Measurements from ENCODE around the gene SUV39H1. TPM values are rescaled to one million over a fixed set of nuclear protein-coding genes. Genes with fewer than 3 reads are reported as not detected.

Gene SUV39H1
- total and polyA plus RNA-seq, 2 experiments from 2014 or later, result 2.9 to 5.3 TPM

DNA sequence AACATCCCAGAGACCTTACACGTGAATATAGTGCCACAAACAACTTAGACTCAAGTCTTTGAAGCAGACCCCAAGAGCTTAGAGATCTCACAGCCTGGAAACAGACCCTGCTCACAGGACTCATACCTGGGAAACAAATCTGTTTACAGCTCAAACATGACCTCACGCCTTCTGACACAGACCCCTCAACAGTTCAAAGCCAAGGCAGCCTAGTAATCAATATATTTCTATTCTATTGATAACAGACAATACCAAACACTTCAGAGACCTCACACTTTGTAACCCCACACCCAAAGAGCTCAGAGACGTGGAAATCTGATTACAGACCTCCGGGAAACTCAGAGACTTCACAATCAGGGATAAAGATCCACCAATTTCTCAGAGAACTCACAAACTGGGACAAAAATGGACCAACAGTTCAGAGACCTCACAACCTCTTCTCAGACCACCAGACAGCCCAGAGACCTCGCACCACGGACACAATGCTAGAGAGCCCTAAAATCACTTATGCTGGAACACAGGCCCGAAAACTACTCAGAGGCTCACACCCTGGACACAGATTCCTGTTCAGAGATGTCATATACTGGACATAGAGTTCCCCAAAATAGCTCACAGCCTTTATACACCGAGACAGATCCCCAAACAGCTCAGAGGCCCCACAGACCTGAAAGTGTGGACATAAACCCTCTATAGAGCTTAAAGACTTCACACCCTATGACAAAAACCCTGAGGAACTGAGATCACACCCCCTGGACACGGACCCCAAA is 14.8 kb downstream of the SUV39H1 start:
- H3K9me2 ChIP-seq (replicated peaks; ENCODE audit: insufficient read depth), result no peaks in the 10 kb centered on the region
- H3K27me3 ChIP-seq, result no peaks in the 10 kb centered on the region
- DNase-seq (ENCODE audit: low spot score), result no peak
- no peaks in the 10 kb centered on the region for H3K79me2 ChIP-seq
- no peaks in the 10 kb centered on the region for H3K36me3 ChIP-seq (replicated peaks; ENCODE audit: insufficient read depth, low read depth)
- peaks cover 10% of the 10 kb centered on the region for H3K4me1 ChIP-seq (ENCODE audit: insufficient read depth)
- H4K20me1 ChIP-seq (ENCODE audit: insufficient read depth, poor library complexity, severe bottlenecking), result no peaks in the 10 kb centered on the region
- no peaks in the 10 kb centered on the region for H3K9me3 ChIP-seq (ENCODE audit: low read depth)
- no peak overlapping the region for H2AFZ ChIP-seq
- WGBS (ENCODE audit: low lambda C conversion rate, missing lambda C conversion rate), result 75% methylated on average over 9 of the region's 9 CpGs
- no peak overlapping the region for H3K4me3 ChIP-seq
- H3K4me2 ChIP-seq, result peak overlapping the region; percentile 34
- TF ChIP-seq, protein P1, sequence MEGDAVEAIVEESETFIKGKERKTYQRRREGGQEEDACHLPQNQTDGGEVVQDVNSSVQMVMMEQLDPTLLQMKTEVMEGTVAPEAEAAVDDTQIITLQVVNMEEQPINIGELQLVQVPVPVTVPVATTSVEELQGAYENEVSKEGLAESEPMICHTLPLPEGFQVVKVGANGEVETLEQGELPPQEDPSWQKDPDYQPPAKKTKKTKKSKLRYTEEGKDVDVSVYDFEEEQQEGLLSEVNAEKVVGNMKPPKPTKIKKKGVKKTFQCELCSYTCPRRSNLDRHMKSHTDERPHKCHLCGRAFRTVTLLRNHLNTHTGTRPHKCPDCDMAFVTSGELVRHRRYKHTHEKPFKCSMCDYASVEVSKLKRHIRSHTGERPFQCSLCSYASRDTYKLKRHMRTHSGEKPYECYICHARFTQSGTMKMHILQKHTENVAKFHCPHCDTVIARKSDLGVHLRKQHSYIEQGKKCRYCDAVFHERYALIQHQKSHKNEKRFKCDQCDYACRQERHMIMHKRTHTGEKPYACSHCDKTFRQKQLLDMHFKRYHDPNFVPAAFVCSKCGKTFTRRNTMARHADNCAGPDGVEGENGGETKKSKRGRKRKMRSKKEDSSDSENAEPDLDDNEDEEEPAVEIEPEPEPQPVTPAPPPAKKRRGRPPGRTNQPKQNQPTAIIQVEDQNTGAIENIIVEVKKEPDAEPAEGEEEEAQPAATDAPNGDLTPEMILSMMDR (IDR thresholded peaks at IDR 0.05; ENCODE audit: poor library complexity), result no peak
- TF ChIP-seq EZH2 (IDR thresholded peaks at IDR 0.05; ENCODE audit: borderline replicate concordance), result no peak
- no peak for TF ChIP-seq EZH2phosphoT487 (IDR thresholded peaks at IDR 0.05; ENCODE audit: low read depth, severe bottlenecking, unreplicated experiment)
- peak overlapping the region; percentile 82 for H3K27ac ChIP-seq

DNA sequence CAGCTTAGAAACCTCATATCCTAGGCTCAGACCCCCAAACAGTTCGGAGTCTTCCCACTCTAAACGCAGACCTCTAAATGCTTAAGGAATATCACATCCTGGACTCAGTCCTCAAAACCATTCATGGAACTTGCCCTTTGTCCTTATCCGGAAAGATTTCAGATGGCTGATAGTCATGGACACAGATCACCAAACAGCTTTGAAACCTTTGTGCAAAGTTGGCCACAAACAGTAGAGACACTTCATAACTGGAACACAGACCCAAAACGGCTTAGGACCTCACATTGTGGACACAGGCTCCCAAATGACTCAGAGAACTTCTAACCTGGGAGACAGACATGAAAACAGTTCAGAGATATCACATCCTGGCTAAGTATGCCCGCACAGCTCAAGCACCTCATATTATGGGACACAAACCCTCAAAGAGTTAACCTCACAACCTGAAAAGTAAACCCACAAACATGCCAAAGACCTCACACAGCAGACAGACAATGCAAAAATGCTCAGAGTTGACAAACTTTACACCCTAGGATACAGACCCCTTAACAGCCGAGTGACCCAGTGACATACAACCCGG is 15.5 kb downstream of the SUV39H1 start:
- TF ChIP-seq EZH2phosphoT487 (IDR thresholded peaks at IDR 0.05; ENCODE audit: low read depth, severe bottlenecking, unreplicated experiment) (no peak), EZH2 (IDR thresholded peaks at IDR 0.05; ENCODE audit: borderline replicate concordance) (no peak)
- TF ChIP-seq, protein P1 (IDR thresholded peaks at IDR 0.05; ENCODE audit: poor library complexity), result no peak
- Histone ChIP-seq H3K4me1 (ENCODE audit: insufficient read depth) (peaks cover 10% of the 10 kb centered on the region), H3K27ac (peak overlapping the region; percentile 82), H3K4me2 (peak overlapping the region; percentile 34), H3K79me2 (no peaks in the 10 kb centered on the region), H3K36me3 (replicated peaks; ENCODE audit: insufficient read depth, low read depth) (no peaks in the 10 kb centered on the region), H3K27me3 (no peaks in the 10 kb centered on the region), H3K9me3 (ENCODE audit: low read depth) (no peaks in the 10 kb centered on the region), H3K9me2 (replicated peaks; ENCODE audit: insufficient read depth) (no peaks in the 10 kb centered on the region), H3K4me3 (no peak overlapping the region), H2AFZ (no peak overlapping the region), H4K20me1 (ENCODE audit: insufficient read depth, poor library complexity, severe bottlenecking) (no peaks in the 10 kb centered on the region)
- 75% methylated on average over 7 of the region's 7 CpGs for WGBS (ENCODE audit: low lambda C conversion rate, missing lambda C conversion rate)
- DNase-seq (ENCODE audit: low spot score), result no peak

DNA sequence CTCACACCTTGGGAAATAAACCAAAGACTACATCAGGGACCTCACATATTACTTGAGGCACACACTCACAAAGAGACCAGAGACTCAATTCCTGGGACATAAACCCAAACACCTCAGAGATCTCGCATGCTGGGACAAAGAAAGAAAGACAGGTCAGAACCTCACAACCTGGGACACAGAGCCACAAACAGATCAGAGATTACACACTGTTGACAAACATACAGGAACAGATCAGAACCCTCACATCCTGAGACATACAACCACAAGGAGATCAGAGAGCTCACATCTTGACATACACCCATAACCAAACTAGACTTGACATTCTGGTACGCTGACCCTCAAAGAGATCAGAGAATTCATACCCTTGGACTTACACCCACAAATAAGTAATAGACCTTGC is 17.3 kb downstream of the SUV39H1 start:
- WGBS (ENCODE audit: low lambda C conversion rate, missing lambda C conversion rate), result 72% methylated on average over 2 of the region's 2 CpGs
- no peaks in the 10 kb centered on the region for H3K36me3 ChIP-seq (replicated peaks; ENCODE audit: insufficient read depth, low read depth)
- peaks cover 10% of the 10 kb centered on the region for H3K4me1 ChIP-seq (ENCODE audit: insufficient read depth)
- H3K4me3 ChIP-seq, result no peak overlapping the region
- H2AFZ ChIP-seq, result no peak overlapping the region
- no peak for DNase-seq (ENCODE audit: low spot score)
- H3K27me3 ChIP-seq, result no peaks in the 10 kb centered on the region
- no peaks in the 10 kb centered on the region for H3K9me3 ChIP-seq (ENCODE audit: low read depth)
- no peaks in the 10 kb centered on the region for H4K20me1 ChIP-seq (ENCODE audit: insufficient read depth, poor library complexity, severe bottlenecking)
- H3K27ac ChIP-seq, result peak overlapping the region; percentile 74
- H3K9me2 ChIP-seq (replicated peaks; ENCODE audit: insufficient read depth), result no peaks in the 10 kb centered on the region
- no peak for TF ChIP-seq EZH2 (IDR thresholded peaks at IDR 0.05; ENCODE audit: borderline replicate concordance)
- TF ChIP-seq EZH2phosphoT487 (IDR thresholded peaks at IDR 0.05; ENCODE audit: low read depth, severe bottlenecking, unreplicated experiment), result no peak
- TF ChIP-seq, protein P1 (IDR thresholded peaks at IDR 0.05; ENCODE audit: poor library complexity), result no peak
- no peak overlapping the region for H3K4me2 ChIP-seq
- no peaks in the 10 kb centered on the region for H3K79me2 ChIP-seq

Measured in hepatocyte (in vitro differentiated cells).